Measurements from ENCODE around the gene BANF2.

DNA sequence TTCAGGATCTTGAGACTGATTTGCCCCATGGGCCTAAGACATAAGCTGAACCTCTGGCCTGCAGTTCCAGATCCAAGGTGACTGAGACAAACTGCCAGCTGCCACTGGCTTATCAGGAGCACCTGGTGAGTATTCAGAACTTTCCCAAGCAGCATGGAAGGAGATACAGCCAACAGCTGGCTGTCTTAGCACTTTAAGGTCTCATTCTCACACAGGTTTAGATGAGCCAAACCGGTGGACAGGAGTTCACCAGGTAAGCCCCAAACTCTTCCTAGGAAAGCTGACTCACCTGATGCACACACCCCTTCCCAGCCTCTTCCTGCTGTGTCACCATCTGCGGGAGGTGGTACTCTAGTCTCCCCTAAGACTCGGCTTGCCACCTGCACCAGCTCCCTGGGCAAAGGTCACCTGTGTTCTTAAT, at the start of gene BANF2:
- TF ChIP-seq POLR2A (IDR thresholded peaks at IDR 0.05): no peak
- TF ChIP-seq, protein P1, sequence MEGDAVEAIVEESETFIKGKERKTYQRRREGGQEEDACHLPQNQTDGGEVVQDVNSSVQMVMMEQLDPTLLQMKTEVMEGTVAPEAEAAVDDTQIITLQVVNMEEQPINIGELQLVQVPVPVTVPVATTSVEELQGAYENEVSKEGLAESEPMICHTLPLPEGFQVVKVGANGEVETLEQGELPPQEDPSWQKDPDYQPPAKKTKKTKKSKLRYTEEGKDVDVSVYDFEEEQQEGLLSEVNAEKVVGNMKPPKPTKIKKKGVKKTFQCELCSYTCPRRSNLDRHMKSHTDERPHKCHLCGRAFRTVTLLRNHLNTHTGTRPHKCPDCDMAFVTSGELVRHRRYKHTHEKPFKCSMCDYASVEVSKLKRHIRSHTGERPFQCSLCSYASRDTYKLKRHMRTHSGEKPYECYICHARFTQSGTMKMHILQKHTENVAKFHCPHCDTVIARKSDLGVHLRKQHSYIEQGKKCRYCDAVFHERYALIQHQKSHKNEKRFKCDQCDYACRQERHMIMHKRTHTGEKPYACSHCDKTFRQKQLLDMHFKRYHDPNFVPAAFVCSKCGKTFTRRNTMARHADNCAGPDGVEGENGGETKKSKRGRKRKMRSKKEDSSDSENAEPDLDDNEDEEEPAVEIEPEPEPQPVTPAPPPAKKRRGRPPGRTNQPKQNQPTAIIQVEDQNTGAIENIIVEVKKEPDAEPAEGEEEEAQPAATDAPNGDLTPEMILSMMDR (IDR thresholded peaks at IDR 0.05): no peak
- no peak for TF ChIP-seq EP300 (IDR thresholded peaks at IDR 0.05)
- TF ChIP-seq POLR2AphosphoS5 (IDR thresholded peaks at IDR 0.05): no peak

All from suprapubic skin (tissue), 4 donors.